H1 (cell line): ENCODE data around the gene NUP42.

Experiments
- CTCF ChIP-seq, 3 experiments: IDR thresholded peaks; 1 replicate in 2 of 3; 2 replicates in 1 of 3; pipeline versions ENCODE4 v1.5.1 to v1.6.1; 2011; ENCODE audit warnings: low read length in 3 of 3, mild to moderate bottlenecking in 3 of 3, inconsistent platforms in 2 of 3, low read depth in 1 of 3, moderate library complexity in 1 of 3; ENCODE audit not compliant: insufficient read depth in 1 of 3; ENCODE audit errors: control extremely low read depth in 1 of 3
- JUN ChIP-seq: IDR thresholded peaks from 2 replicates; pipeline ENCODE4 v1.6.1; 2011; ENCODE audit warnings: low read depth, mild to moderate bottlenecking, improper control_type of control experiment, low read length
- POLR2A ChIP-seq, 2 experiments: IDR thresholded peaks; 1 replicate in 1 of 2; 2 replicates in 1 of 2; pipeline ENCODE4 v1.6.1; 2011; ENCODE audit warnings: low read depth in 2 of 2, low read length in 2 of 2, mild to moderate bottlenecking in 2 of 2; ENCODE audit errors: control extremely low read depth in 1 of 2

DNA sequence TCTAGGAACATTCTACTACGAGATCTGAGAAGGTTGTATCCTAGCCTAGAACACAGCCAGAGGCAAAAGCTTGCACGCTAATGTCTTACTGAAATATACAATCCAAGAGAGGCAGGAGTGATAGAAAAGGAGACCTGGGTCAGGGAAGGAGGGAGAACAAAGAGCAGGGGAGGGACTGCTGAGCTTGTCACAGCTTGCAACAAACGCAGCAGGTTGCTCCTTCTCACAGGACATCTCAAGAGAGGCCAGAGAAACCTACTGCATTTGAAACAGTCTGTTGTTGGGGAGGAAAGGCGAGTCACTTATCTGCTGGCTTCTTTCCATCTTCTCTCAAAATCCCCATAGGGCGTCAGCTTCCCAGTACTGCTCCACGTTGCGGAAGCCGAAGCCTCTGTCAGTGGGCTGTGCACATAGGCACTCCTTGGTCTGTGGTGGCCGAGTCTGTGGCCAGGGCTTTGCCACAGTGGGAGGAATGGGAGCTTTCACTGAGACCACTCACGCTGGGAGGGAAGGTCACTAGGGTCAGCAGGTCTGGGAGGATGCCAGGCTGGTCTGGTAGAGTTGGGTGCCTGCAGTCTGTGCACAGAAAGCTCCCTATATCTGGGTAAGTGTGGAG, 39.0 kb downstream of the NUP42 start:
- no peak for TF ChIP-seq JUN
- TF ChIP-seq CTCF (IDR thresholded peaks at IDR 0.05; ENCODE audit: control extremely low read depth in 1 of 3, insufficient read depth in 1 of 3, low read depth in 1 of 3, low read length in 3 of 3): no peak
- TF ChIP-seq POLR2A (IDR thresholded peaks at IDR 0.05; ENCODE audit: control extremely low read depth in 1 of 2, low read depth in 2 of 2, low read length in 2 of 2): no peak
